Endothelial cell of umbilical vein (primary cell): ENCODE results near the gene RFESD. TPM values are rescaled to one million over a fixed set of nuclear protein-coding genes. Genes with fewer than 3 reads are reported as not detected.

Source experiments
- BruUV-seq: library from RNA; stranded (reverse); fragments of 400-500 nt; replicated peaks from 2 replicates; lab custom pipeline; 2021; lab: Mats Ljungman, UMichigan
- CTCF ChIA-PET: fragments of 300-600, 350-600 bp; sonication (Branson Sonifier 250); formaldehyde crosslinking; loops from one replicate; lab custom pipeline; 2021; ENCODE audit warnings: antibody characterized with exemption, inconsistent platforms; lab: Charles Lee
- POLR2A ChIA-PET: fragments of 300-600, 350-600 bp; sonication (Branson Sonifier 250); formaldehyde crosslinking; loops from one replicate; lab custom pipeline; 2021; ENCODE audit warnings: antibody characterized with exemption, inconsistent platforms; lab: Charles Lee
- DNase-seq: peaks from one replicate; pipeline ENCODE4 v3.0.0-alpha.2; 2011; ENCODE audit warnings: low read depth, low spot score
- FAIRE-seq: peaks from 2 replicates; lab custom pipeline; 2011; peaks lifted over from hg19 to GRCh38; lab: Jason Lieb, UNC
- H2AFZ ChIP-seq: 2 replicates; pipeline ENCODE4 v1.6.0; 2012; ENCODE audit warnings: low read depth, low read length, control low read depth, inconsistent platforms
- H3K27ac ChIP-seq: 2 replicates; pipeline ENCODE4 v1.5.1; 2011; ENCODE audit warnings: low read depth, mild to moderate bottlenecking, control low read depth, low read length, moderate library complexity; ENCODE audit not compliant: insufficient read depth
- H3K27me3 ChIP-seq, 2 experiments: 2 replicates each; pipeline versions ENCODE4 v1.6.0 to v1.6.1; 2011; ENCODE audit warnings: low read length in 2 of 2, mixed read lengths in 1 of 2; ENCODE audit not compliant: control insufficient read depth in 2 of 2, insufficient read depth in 2 of 2
- H3K36me3 ChIP-seq, 2 experiments: 2 replicates in 1 of 2; 3 replicates in 1 of 2; pipeline ENCODE4 v1.5.1; 2011; ENCODE audit warnings: low read length in 2 of 2, mild to moderate bottlenecking in 1 of 2, moderate library complexity in 1 of 2; ENCODE audit not compliant: control insufficient read depth in 2 of 2, insufficient read depth in 2 of 2; ENCODE audit errors: extremely low read depth in 1 of 2
- H3K4me1 ChIP-seq: 3 replicates; pipeline ENCODE4 v1.5.1; 2011; ENCODE audit warnings: mild to moderate bottlenecking, low read length; ENCODE audit not compliant: control insufficient read depth, insufficient read depth; ENCODE audit errors: extremely low read depth
- H3K4me2 ChIP-seq: 2 replicates; pipeline ENCODE4 v1.6.1; 2011; ENCODE audit warnings: low read length, control low read depth, mixed read lengths; ENCODE audit not compliant: insufficient read depth
- H3K4me3 ChIP-seq, 3 experiments: fragments of 200-600 bp in 1 of 3; sonication (generic), shearing (Covaris generic) in 1 of 3; replicated peaks in 1 of 3; 2 replicates each; pipeline ENCODE4 v1.5.1; 2011 to 2016; ENCODE audit warnings: control low read depth in 3 of 3, low read length in 3 of 3, mild to moderate bottlenecking in 2 of 3, inconsistent platforms in 1 of 3, low read depth in 1 of 3, moderate library complexity in 1 of 3; ENCODE audit not compliant: insufficient read depth in 1 of 3
- H3K79me2 ChIP-seq: 2 replicates; pipeline ENCODE4 v1.6.0; 2012; ENCODE audit warnings: low read length, inconsistent platforms; ENCODE audit not compliant: control insufficient read depth, insufficient read depth
- H3K9ac ChIP-seq: replicated peaks from 2 replicates; pipeline ENCODE3; 2011; ENCODE audit warnings: low read length, control low read depth; ENCODE audit not compliant: insufficient read depth; ENCODE audit errors: extremely low read depth
- H3K9me1 ChIP-seq: replicated peaks from 3 replicates; pipeline ENCODE4 v1.6.0; 2011; ENCODE audit warnings: mild to moderate bottlenecking, low read length; ENCODE audit not compliant: control insufficient read depth, insufficient read depth; ENCODE audit errors: extremely low read depth
- H3K9me3 ChIP-seq: replicated peaks from 2 replicates; pipeline ENCODE4 v1.5.1; 2012; ENCODE audit warnings: low read length, inconsistent platforms; ENCODE audit not compliant: control insufficient read depth, insufficient read depth
- H4K20me1 ChIP-seq: replicated peaks from 2 replicates; pipeline ENCODE3; 2011; ENCODE audit warnings: mild to moderate bottlenecking, low read length; ENCODE audit not compliant: control insufficient read depth, insufficient read depth; ENCODE audit errors: extremely low read depth
- EZH2 ChIP-seq: IDR thresholded peaks from 2 replicates; pipeline ENCODE4 v1.6.1; 2012; ENCODE audit warnings: borderline replicate concordance, low read depth, mild to moderate bottlenecking, moderate library complexity, low read length, inconsistent platforms; ENCODE audit not compliant: severe bottlenecking
- FOS ChIP-seq: IDR thresholded peaks from 2 replicates; pipeline ENCODE4 v1.6.1; 2011; ENCODE audit warnings: mild to moderate bottlenecking, low read length, moderate library complexity, borderline replicate concordance; ENCODE audit not compliant: insufficient read depth
- GATA2 ChIP-seq: IDR thresholded peaks from 2 replicates; pipeline ENCODE4 v1.7.0; 2011; ENCODE audit warnings: low read depth, mild to moderate bottlenecking, moderate library complexity, mixed read lengths, low read length; ENCODE audit not compliant: insufficient read length, insufficient read depth
- JUN ChIP-seq: IDR thresholded peaks from 2 replicates; pipeline ENCODE4 v1.6.1; 2011; ENCODE audit warnings: borderline replicate concordance, low read depth; ENCODE audit not compliant: insufficient read length, insufficient read depth
- MAX ChIP-seq: IDR thresholded peaks from 2 replicates; pipeline ENCODE4 v1.6.1; 2011; ENCODE audit not compliant: insufficient read depth, insufficient read length
- MYC ChIP-seq: IDR thresholded peaks from one replicate; pipeline ENCODE4 v1.6.1; 2011; ENCODE audit warnings: mild to moderate bottlenecking, low read depth, low read length
- POLR2A ChIP-seq: IDR thresholded peaks from 2 replicates; pipeline ENCODE4 v1.6.1; 2012; ENCODE audit warnings: low read depth, mild to moderate bottlenecking, control low read depth, low read length
- POLR2AphosphoS5 ChIP-seq: IDR thresholded peaks from 2 replicates; pipeline ENCODE4 v1.6.1; 2012; ENCODE audit warnings: low read depth, mild to moderate bottlenecking, control low read depth, low read length, moderate library complexity; ENCODE audit not compliant: insufficient read depth
- dilution Hi-C: fragments of 300-500 bp; cut with MboI; formaldehyde crosslinking; loops from one replicate; pipeline ENCODE4 v1.15.0; 2019; ENCODE audit warnings: low sequenced_read_pairs; ENCODE audit not compliant: extremely low pct_ligation_motif_present
- intact Hi-C: fragments of 100-400 bp; cut with micrococcal nuclease; formaldehyde crosslinking; loops from one replicate; pipeline ENCODE4 v1.10.0; 2022
- polyA plus RNA-seq, 4 experiments: library from polyadenylated mRNA; depleted of rRNA in 3 of 4; stranded (reverse) in 3 of 4; unstranded in 1 of 4; fragments of >200 nt; gene quantifications; 2 replicates each; pipeline versions ENCODE4 v1.2.1 to v1.2.3, GENCODE V29; 2011 to 2012; ENCODE audit warnings: missing spikeins in 1 of 4
- total RNA-seq: library from RNA; stranded (reverse); gene quantifications from 2 replicates; pipeline ENCODE4 v1.2.3, GENCODE V29; 2021
- TF ChIP-seq, protein P1 (sequence below), 2 donors: IDR thresholded peaks; 1 replicate in 1 of 2; 2 replicates in 1 of 2; pipeline ENCODE4 v1.5.1; 2011; ENCODE audit warnings: low read length in 2 of 2, mild to moderate bottlenecking in 2 of 2, moderate library complexity in 2 of 2, control low read depth in 1 of 2, inconsistent platforms in 1 of 2, low read depth in 1 of 2; ENCODE audit not compliant: insufficient read depth in 1 of 2; ENCODE audit errors: extremely low read depth in 1 of 2

Gene RFESD
- total and polyA plus RNA-seq, 2 donors (not counting 3 experiments of a cell fraction or from before 2014, with no cell fraction given), result 0.88 to 2.0 TPM

GRCh38 chr5:95627971-95628810 lies 18.4 kb upstream of the RFESD start:
- dilution Hi-C loops, result loop anchor here (25.0 kb wide), 1 partner anchor 209 kb away; no protein-coding TSS in a partner anchor
- no peaks in the 10 kb centered on the region for H3K79me2 ChIP-seq
- ChIA-PET POLR2A (no interaction called here), CTCF (no interaction called here)
- H3K4me2 ChIP-seq, result no peak overlapping the region
- H3K9me1 ChIP-seq, result no peaks in the 10 kb centered on the region
- H4K20me1 ChIP-seq, result no peaks in the 10 kb centered on the region
- intact Hi-C loops, result no loop called here
- H3K9ac ChIP-seq, result no peak overlapping the region
- H3K4me1 ChIP-seq, result peaks cover 9% of the 10 kb centered on the region
- H3K9me3 ChIP-seq, result no peaks in the 10 kb centered on the region
- no peak overlapping the region for H2AFZ ChIP-seq
- H3K27me3 ChIP-seq, result no peaks in the 10 kb centered on the region
- H3K4me3 ChIP-seq, result no peak overlapping the region
- no peaks in the 10 kb centered on the region for H3K36me3 ChIP-seq
- BruUV-seq, result no TSS peak
- no peak overlapping the region for H3K27ac ChIP-seq
- FAIRE-seq (no peak), DNase-seq (no peak)
- no peak for TF ChIP-seq EZH2
- no peak for TF ChIP-seq MAX
- TF ChIP-seq FOS, result no peak
- no peak for TF ChIP-seq GATA2
- TF ChIP-seq POLR2A, result no peak
- TF ChIP-seq MYC, result no peak
- TF ChIP-seq, protein P1, sequence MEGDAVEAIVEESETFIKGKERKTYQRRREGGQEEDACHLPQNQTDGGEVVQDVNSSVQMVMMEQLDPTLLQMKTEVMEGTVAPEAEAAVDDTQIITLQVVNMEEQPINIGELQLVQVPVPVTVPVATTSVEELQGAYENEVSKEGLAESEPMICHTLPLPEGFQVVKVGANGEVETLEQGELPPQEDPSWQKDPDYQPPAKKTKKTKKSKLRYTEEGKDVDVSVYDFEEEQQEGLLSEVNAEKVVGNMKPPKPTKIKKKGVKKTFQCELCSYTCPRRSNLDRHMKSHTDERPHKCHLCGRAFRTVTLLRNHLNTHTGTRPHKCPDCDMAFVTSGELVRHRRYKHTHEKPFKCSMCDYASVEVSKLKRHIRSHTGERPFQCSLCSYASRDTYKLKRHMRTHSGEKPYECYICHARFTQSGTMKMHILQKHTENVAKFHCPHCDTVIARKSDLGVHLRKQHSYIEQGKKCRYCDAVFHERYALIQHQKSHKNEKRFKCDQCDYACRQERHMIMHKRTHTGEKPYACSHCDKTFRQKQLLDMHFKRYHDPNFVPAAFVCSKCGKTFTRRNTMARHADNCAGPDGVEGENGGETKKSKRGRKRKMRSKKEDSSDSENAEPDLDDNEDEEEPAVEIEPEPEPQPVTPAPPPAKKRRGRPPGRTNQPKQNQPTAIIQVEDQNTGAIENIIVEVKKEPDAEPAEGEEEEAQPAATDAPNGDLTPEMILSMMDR (IDR thresholded peaks at IDR 0.05; ENCODE audit: extremely low read depth in 1 of 2, insufficient read depth in 1 of 2, low read depth in 1 of 2, low read length in 2 of 2), result no peak
- TF ChIP-seq JUN, result no peak
- no peak for TF ChIP-seq POLR2AphosphoS5
